SU-DHL-6 (cell line): Measurements from ENCODE around the gene S1PR3.

Source experiments
- H2AFZ ChIP-seq: fragments of 200-600 bp; sonication (generic); 2 replicates; pipeline ENCODE4 v1.6.1; 2014; ENCODE audit warnings: low read depth, mild to moderate bottlenecking, moderate library complexity, mixed read lengths, antibody characterized with exemption, low read length; ENCODE audit not compliant: severe bottlenecking
- H3F3A ChIP-seq: fragments of 200-600 bp; shearing (Covaris generic); 2 replicates; pipeline ENCODE4 v1.6.0; 2016; ENCODE audit warnings: antibody characterized with exemption, mild to moderate bottlenecking; ENCODE audit not compliant: insufficient read depth
- H3K27ac ChIP-seq: fragments of 200-600 bp; sonication (generic); 2 replicates; pipeline ENCODE4 v1.5.1; 2016; ENCODE audit warnings: low read depth, mild to moderate bottlenecking, low read length, moderate library complexity, mixed read lengths
- H3K27me3 ChIP-seq: fragments of 200-600 bp; sonication (generic), shearing (Covaris generic); 2 replicates; pipeline ENCODE4 v1.6.0; 2014; ENCODE audit warnings: mild to moderate bottlenecking, low read length
- H3K36me3 ChIP-seq: fragments of 200-600 bp; sonication (generic); 2 replicates; pipeline ENCODE4 v1.6.1; 2014; ENCODE audit warnings: mild to moderate bottlenecking, low read length, mixed read lengths
- H3K4me2 ChIP-seq: fragments of 300-600, 200-600 bp; shearing (Covaris generic), sonication (generic); 2 replicates; pipeline ENCODE4 v1.6.0; 2014; ENCODE audit warnings: low read length, low read depth, mild to moderate bottlenecking; ENCODE audit not compliant: poor library complexity, severe bottlenecking
- H3K4me3 ChIP-seq: fragments of 200-600 bp; sonication (generic); 2 replicates; pipeline ENCODE4 v1.5.1; 2014; ENCODE audit warnings: antibody characterized with exemption, low read length, mild to moderate bottlenecking, mixed read lengths; ENCODE audit not compliant: insufficient read depth, poor library complexity, severe bottlenecking
- H3K79me2 ChIP-seq: fragments of 200-600 bp; sonication (generic); 2 replicates; pipeline ENCODE4 v1.6.1; 2014; ENCODE audit warnings: mild to moderate bottlenecking, low read length, moderate library complexity; ENCODE audit not compliant: insufficient read depth
- H3K9ac ChIP-seq: fragments of 200-600 bp; sonication (generic); 2 replicates; pipeline ENCODE4 v1.7.0; 2014; ENCODE audit warnings: mild to moderate bottlenecking, low read length
- H3K9me2 ChIP-seq: fragments of 200-600 bp; sonication (generic); replicated peaks from 2 replicates; pipeline ENCODE4 v1.6.1; 2014; ENCODE audit warnings: low read length; ENCODE audit not compliant: insufficient read depth
- H3K9me3 ChIP-seq: fragments of 200-600 bp; sonication (generic); 2 replicates; pipeline ENCODE4 v1.6.1; 2014; ENCODE audit warnings: low read length, mixed read lengths; ENCODE audit not compliant: insufficient read depth
- H4K20me1 ChIP-seq: fragments of 200-600 bp; sonication (generic); 2 replicates; pipeline ENCODE4 v1.6.1; 2014; ENCODE audit warnings: low read depth, mild to moderate bottlenecking, antibody characterized with exemption, low read length, moderate library complexity, mixed read lengths
- CTCF ChIP-seq: fragments of 200-600 bp; sonication (generic); IDR thresholded peaks from one replicate; pipeline ENCODE4 v1.5.1; 2017; ENCODE audit warnings: antibody characterized with exemption, mild to moderate bottlenecking, low read length, moderate library complexity; ENCODE audit not compliant: insufficient read depth, poor library complexity, severe bottlenecking
- EZH2phosphoT487 ChIP-seq: fragments of 200-600 bp; sonication (generic), shearing (Covaris generic); conservative IDR thresholded peaks from 2 replicates; pipeline ENCODE4 v1.6.1; 2018; ENCODE audit warnings: mild to moderate bottlenecking, antibody characterized with exemption, low read length, moderate library complexity, mixed read lengths

The S1PR3 gene

GRCh38 chr9:89015336-89015735 lies 24.1 kb downstream of the S1PR3 start:
- Histone ChIP-seq H3K27ac (no peak overlapping the region), H3K9ac (no peak overlapping the region), H4K20me1 (no peaks in the 10 kb centered on the region), H2AFZ (no peak overlapping the region), H3F3A (no peaks in the 10 kb centered on the region), H3K27me3 (no peaks in the 10 kb centered on the region), H3K9me3 (no peaks in the 10 kb centered on the region), H3K4me2 (no peak overlapping the region), H3K9me2 (no peaks in the 10 kb centered on the region), H3K36me3 (no peaks in the 10 kb centered on the region), H3K4me3 (no peak overlapping the region), H3K79me2 (no peaks in the 10 kb centered on the region)
- TF ChIP-seq CTCF (no peak), EZH2phosphoT487 (no peak)

- H3K9ac ChIP-seq = no peak overlapping the region
- H3F3A ChIP-seq = no peaks in the 10 kb centered on the region
- no peaks in the 10 kb centered on the region for H3K79me2 ChIP-seq
- H3K27ac ChIP-seq = no peak overlapping the region
- no peaks in the 10 kb centered on the region for H3K9me2 ChIP-seq
- H3K36me3 ChIP-seq = no peaks in the 10 kb centered on the region
- no peaks in the 10 kb centered on the region for H3K27me3 ChIP-seq
- H2AFZ ChIP-seq = no peak overlapping the region
- H3K4me3 ChIP-seq = no peak overlapping the region
- H3K9me3 ChIP-seq = no peaks in the 10 kb centered on the region
- TF ChIP-seq EZH2phosphoT487 (no peak), CTCF (no peak)
- no peaks in the 10 kb centered on the region for H4K20me1 ChIP-seq
- no peak overlapping the region for H3K4me2 ChIP-seq
Measured at GRCh38 chr9:89020754-89021153, 29.5 kb downstream of the S1PR3 start.

- H4K20me1 ChIP-seq = no peaks in the 10 kb centered on the region
- no peaks in the 10 kb centered on the region for H3K27me3 ChIP-seq
- no peak overlapping the region for H3K4me2 ChIP-seq
- no peaks in the 10 kb centered on the region for H3K9me3 ChIP-seq
- H2AFZ ChIP-seq = no peak overlapping the region
- no peaks in the 10 kb centered on the region for H3K79me2 ChIP-seq
- H3K36me3 ChIP-seq = no peaks in the 10 kb centered on the region
- no peak overlapping the region for H3K27ac ChIP-seq
- no peak for TF ChIP-seq EZH2phosphoT487
- TF ChIP-seq CTCF = no peak
- no peak overlapping the region for H3K9ac ChIP-seq
- no peak overlapping the region for H3K4me3 ChIP-seq
- H3K9me2 ChIP-seq = no peaks in the 10 kb centered on the region
- H3F3A ChIP-seq = no peaks in the 10 kb centered on the region
Measured at GRCh38 chr9:89021154-89021803, 30.0 kb downstream of the S1PR3 start.
